ENCODE data around the gene SLC26A6. TPM values are rescaled to one million over a fixed set of nuclear protein-coding genes. Genes with fewer than 3 reads are reported as not detected.
A peak's percentile ranks its signal among the peaks of the same experiment; 100 is the strongest.

Gene SLC26A6
- total RNA-seq, 3 donors from 2014 or later (not counting 1 experiment from before 2014, with no cell fraction given) = 25.8 to 37.6 (median 32.3) TPM

DNA sequence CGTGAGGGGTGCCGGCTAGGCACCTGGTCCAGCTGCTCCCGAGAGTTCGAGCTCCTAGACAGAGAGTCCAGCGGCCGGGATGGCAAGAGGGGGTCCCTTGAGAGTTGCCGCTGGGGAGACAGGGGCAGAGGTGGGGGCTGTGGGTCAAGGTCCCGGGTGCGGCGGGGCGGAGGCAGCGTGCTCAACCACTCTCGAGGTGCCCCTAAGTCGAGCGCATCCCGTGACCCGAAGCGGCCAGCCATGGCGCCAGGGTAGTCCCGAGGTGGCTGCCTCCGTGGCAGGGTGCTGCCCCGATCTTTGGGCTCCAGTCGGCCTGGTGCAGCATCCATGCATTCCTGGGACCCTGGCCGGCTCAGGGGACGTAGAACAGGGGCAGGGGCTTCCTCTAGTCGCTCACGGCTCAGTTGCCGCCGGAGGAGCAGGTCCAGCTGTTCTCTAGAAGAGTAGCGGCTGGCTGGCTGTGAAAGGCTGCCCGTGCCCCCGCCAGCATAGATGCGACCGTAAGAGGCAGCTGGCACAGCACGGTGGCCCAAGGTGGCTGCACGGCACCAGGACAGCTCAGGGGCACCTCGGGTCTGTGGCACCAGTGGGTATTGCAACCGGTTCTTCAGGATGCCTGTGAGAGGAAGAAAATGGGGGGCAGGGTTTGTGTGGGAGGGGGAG, 4.8 kb upstream of the SLC26A6 start:
- DNase-seq = no peak
- ATAC-seq = no peak
- Histone ChIP-seq H3K27ac (ENCODE audit: low read length) (no peak overlapping the region), H3K9me3 (ENCODE audit: control insufficient read depth, insufficient read depth, low read length) (no peaks in the 10 kb centered on the region), H3K36me3 (ENCODE audit: control insufficient read depth, insufficient read depth, low read length) (no peaks in the 10 kb centered on the region), H3K4me1 (ENCODE audit: control insufficient read depth, insufficient read depth, low read length) (peaks cover 10% of the 10 kb centered on the region), H3K4me3 (ENCODE audit: low read length) (no peak overlapping the region), H3K27me3 (ENCODE audit: control insufficient read depth, insufficient read depth, low read length) (no peaks in the 10 kb centered on the region)
- peaks cover 0 to 9% of the 10 kb centered on the region in 2 donors for H3K4me1 Mint-ChIP-seq
- no peaks in the 10 kb centered on the region for H3K27me3 Mint-ChIP-seq (ENCODE audit: low read depth in 2 of 2)
- H3K27ac Mint-ChIP-seq = no peak overlapping the region
- TF ChIP-seq, protein P1, sequence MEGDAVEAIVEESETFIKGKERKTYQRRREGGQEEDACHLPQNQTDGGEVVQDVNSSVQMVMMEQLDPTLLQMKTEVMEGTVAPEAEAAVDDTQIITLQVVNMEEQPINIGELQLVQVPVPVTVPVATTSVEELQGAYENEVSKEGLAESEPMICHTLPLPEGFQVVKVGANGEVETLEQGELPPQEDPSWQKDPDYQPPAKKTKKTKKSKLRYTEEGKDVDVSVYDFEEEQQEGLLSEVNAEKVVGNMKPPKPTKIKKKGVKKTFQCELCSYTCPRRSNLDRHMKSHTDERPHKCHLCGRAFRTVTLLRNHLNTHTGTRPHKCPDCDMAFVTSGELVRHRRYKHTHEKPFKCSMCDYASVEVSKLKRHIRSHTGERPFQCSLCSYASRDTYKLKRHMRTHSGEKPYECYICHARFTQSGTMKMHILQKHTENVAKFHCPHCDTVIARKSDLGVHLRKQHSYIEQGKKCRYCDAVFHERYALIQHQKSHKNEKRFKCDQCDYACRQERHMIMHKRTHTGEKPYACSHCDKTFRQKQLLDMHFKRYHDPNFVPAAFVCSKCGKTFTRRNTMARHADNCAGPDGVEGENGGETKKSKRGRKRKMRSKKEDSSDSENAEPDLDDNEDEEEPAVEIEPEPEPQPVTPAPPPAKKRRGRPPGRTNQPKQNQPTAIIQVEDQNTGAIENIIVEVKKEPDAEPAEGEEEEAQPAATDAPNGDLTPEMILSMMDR (IDR thresholded peaks at IDR 0.05) = no peak
- no peaks in the 10 kb centered on the region for H3K36me3 Mint-ChIP-seq
- no peaks in the 10 kb centered on the region for H3K9me3 Mint-ChIP-seq
- WGBS (ENCODE audit: insufficient coverage) = 94% methylated on average over 38 of the region's 38 CpGs
- intact Hi-C loops (cut with micrococcal nuclease) = no loop called here
- no peak overlapping the region for H3K4me3 Mint-ChIP-seq

DNA sequence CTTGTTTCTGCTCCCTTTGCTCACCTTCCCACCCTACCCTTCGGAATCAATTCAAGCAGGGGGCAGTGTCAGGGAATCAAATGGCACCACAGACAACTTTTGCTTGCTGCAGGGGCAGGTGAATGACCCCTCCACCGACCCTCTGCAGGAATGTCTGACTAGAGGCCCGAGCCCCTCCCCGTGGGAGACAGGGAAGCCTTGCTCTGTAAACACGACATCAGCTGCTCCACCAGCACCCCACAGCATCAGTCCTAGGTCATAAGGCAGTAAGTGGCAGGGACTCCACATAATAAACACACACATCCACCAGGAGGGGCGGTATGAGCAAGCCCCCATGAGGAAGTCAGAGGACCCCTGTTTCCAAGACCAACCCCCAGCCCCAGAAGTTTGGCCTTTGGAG, 2.0 kb upstream of the SLC26A6 start:
- Mint-ChIP-seq H3K4me1 (peaks cover 0 to 31% of the 10 kb centered on the region in 2 donors), H3K36me3 (no peaks in the 10 kb centered on the region), H3K9me3 (no peaks in the 10 kb centered on the region), H3K27ac (no peak overlapping the region), H3K27me3 (ENCODE audit: low read depth in 2 of 2) (no peaks in the 10 kb centered on the region), H3K4me3 (peak overlapping the region; percentile 13)
- no peak for DNase-seq
- no peaks in the 10 kb centered on the region for H3K27me3 ChIP-seq (ENCODE audit: control insufficient read depth, insufficient read depth, low read length)
- H3K36me3 ChIP-seq (ENCODE audit: control insufficient read depth, insufficient read depth, low read length) = no peaks in the 10 kb centered on the region
- no peak overlapping the region for H3K27ac ChIP-seq (ENCODE audit: low read length)
- intact Hi-C loops (cut with micrococcal nuclease) = no loop called here
- TF ChIP-seq, protein P1 (IDR thresholded peaks at IDR 0.05) = no peak
- no peak for ATAC-seq
- no peaks in the 10 kb centered on the region for H3K9me3 ChIP-seq (ENCODE audit: control insufficient read depth, insufficient read depth, low read length)
- 93% methylated on average over 6 of the region's 6 CpGs for WGBS (ENCODE audit: insufficient coverage)
- no peak overlapping the region for H3K4me3 ChIP-seq (ENCODE audit: low read length)
- peaks cover 23% of the 10 kb centered on the region for H3K4me1 ChIP-seq (ENCODE audit: control insufficient read depth, insufficient read depth, low read length)

DNA sequence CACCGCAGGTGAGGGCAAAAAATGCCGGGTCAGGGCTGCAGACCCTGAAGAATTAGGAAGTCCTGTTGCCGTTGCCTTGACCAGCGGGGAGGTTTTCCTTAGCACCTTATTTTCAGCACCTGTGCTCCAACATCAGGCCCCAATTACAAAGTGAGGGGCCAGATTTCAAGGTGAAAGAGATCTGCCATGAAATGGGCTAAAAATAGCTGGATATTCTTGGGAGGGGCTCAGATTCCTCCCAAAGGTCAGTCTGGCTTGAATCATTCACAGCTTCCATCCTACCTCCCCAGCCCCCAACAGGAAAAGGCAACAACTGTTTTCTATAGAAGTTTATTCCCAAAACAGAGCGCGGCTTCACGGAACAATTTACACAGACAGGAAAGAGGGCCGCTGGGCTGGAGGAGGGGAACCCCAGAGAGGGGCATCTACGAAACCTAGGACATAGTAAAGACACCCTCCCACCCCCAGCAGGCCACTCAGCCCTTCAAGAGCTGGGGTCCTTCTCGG, 941 bp upstream of the SLC26A6 start:
- TF ChIP-seq, protein P1 (IDR thresholded peaks at IDR 0.05) = no peak
- intact Hi-C loops (cut with micrococcal nuclease) = no loop called here
- Histone ChIP-seq H3K4me3 (ENCODE audit: low read length) (peak overlapping the region; percentile 83), H3K27me3 (ENCODE audit: control insufficient read depth, insufficient read depth, low read length) (no peaks in the 10 kb centered on the region), H3K36me3 (ENCODE audit: control insufficient read depth, insufficient read depth, low read length) (no peaks in the 10 kb centered on the region), H3K27ac (ENCODE audit: low read length) (no peak overlapping the region), H3K9me3 (ENCODE audit: control insufficient read depth, insufficient read depth, low read length) (no peaks in the 10 kb centered on the region), H3K4me1 (ENCODE audit: control insufficient read depth, insufficient read depth, low read length) (peaks cover 23% of the 10 kb centered on the region)
- Mint-ChIP-seq H3K4me3 (peak overlapping the region; percentile 93), H3K36me3 (no peaks in the 10 kb centered on the region), H3K4me1 (peaks cover 0 to 31% of the 10 kb centered on the region in 2 donors), H3K27me3 (ENCODE audit: low read depth in 2 of 2) (no peaks in the 10 kb centered on the region), H3K27ac (peak overlapping the region in 1 of 2 donors; percentile 81), H3K9me3 (no peaks in the 10 kb centered on the region)
- 46% methylated on average over 8 of the region's 10 CpGs for WGBS (ENCODE audit: insufficient coverage)
- no peak for ATAC-seq
- DNase-seq = no peak
